ENCODE data around the gene NUB1.

NUB1 gene

GRCh38 chr7:151406051-151406875 lies 64.7 kb downstream of the NUB1 start:
- DNase-seq, result no peak

GRCh38 chr7:151406886-151407583 lies 65.4 kb downstream of the NUB1 start:
- DNase-seq, result no peak

GRCh38 chr7:151408498-151408838 lies 66.9 kb downstream of the NUB1 start:
- DNase-seq, result no peak

DNA sequence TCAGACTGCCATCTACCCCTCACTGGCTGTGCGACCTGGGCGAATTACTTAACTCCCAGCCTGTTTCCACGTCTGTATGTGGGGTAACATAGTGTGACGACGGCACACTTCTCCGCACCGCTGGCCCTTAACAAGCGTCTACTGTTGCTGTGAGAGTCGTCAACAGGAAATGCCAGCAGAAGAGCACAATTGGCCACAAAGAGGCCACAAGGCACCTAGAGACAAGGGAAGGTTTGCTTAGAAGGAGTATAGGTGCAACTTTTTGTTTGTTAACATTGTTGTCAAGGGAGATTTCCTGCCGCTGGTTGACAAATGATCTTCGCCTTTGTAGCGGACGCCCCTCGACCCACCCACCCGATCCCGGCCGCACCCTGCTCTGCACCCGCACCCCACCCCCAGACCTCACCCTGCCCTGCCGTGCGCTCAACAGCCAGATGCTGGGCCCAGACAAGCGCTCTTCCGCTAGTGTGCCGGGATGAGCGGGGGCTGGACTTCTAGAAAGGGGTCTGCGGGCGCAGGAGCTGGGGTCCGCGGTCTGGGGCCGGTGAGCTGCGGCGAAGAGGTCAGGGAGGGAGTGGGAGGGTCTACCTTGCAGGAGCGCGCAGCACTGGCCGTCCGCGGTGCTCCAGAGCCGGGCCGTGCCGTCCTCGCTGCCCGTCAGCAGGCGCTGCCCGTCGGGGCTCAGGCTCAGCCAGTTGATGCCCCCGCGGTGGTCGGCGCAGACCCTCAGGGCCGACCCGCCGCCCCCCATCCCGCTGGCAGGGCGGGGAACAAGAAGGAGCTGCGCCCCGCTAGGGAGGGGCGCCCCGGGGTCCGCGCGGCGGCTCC lies 67.4 kb downstream of the NUB1 start:
- DNase-seq, result no peak

- DNase-seq, result no peak
These were observed 68.2 kb downstream of the NUB1 start, which contains the start of gene WDR86 for GRCh38 chr7:151409667-151410404. TSS of gene WDR86 (minus strand) at chr7:151410038. CDS start at chr7:151409589, 449 bp downstream.

GRCh38 chr7:151410405-151411390 lies 69.1 kb downstream of the NUB1 start:
- no peak for DNase-seq

- peak; percentile 70 for DNase-seq
These were observed 69.9 kb downstream of the NUB1 start for GRCh38 chr7:151411551-151411950.

- no peak for DNase-seq
These were observed 70.7 kb downstream of the NUB1 start for GRCh38 chr7:151412318-151412717.

GRCh38 chr7:151413241-151413640 lies 71.6 kb downstream of the NUB1 start:
- no peak for DNase-seq

GRCh38 chr7:151415375-151416105 lies 73.9 kb downstream of the NUB1 start:
- DNase-seq, result peak; percentile 84

DNA sequence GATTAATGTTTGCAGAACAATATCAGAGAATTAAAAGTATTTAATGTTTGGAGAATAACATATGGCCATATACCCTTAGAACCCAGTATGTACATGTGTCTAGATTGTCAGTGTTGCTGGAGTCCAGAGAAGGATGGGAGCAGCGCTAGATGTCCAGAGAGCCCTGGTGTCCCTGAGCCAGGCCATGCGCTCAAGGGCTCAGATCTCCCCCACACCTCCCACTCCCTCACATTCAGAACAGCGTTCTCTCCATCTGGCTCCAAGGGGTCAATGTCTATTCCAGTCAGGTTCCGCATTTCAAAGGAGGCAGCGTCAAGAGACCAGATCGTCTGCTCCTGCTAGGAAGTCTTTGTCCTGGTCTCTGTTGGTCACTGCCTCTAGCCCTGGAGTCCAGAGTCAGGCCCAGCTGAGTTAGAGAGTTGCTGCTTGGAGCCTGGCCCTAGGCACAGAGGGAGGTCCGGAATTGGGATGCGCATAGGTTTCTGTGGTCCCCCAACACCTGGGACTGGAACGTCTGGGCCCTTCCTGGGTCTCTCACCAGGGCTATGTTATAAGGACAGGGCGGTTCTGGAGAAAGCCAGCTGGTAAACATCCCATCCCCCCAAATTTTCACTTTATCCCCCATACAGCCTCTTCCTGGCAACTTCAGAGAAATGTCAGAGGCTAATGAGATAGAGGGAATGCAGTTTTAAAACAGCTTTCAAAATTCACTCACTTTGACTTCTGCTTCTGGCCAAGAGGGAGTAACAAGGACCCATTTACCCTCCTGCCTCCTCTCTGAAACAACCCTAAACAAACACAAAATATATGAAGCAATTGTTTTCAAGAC lies 74.7 kb downstream of the NUB1 start:
- no peak for DNase-seq

- DNase-seq, result no peak
These were observed 75.3 kb downstream of the NUB1 start for GRCh38 chr7:151416941-151417315.

GRCh38 chr7:151420144-151420543 lies 78.5 kb downstream of the NUB1 start:
- no peak for DNase-seq

DNA sequence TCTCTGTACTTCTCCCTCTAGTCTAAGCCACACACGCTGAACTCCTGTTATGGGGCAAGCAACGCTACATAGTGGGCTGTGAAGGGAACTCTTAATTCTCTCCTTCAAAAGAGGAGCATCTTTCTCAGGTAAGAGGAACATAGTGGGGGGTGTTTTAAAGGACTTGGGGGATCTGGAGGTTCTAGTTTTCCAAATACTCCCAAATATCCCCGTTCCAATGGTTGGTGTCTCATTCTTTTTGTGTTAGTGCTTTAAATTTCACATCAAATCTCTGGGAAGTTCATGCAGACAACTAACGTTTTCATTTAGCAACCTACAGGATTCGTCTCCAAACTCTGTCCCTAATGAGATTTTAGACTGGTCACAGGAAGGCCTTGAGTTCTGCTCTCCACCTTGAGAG lies 80.6 kb downstream of the NUB1 start:
- DNase-seq, result no peak

DNA sequence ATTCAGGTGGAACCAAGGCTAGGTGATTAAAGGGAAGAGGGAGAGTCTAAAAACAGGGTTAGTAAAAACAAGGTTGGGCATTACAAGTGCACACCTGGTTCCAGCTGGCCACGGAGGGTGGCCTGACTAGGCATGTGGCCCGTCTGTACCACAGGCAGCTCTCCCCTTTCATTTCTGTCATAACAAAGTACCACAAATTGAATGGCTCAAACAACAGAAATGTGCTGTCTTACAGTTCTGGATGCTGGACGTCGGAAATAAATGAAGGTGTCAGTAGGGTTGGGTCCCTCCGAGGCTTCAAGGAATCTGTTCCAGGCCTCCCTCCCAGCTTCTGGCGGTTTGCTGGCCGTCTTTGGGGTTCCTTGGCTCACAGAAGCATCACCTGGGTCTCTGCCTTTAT lies 81.6 kb downstream of the NUB1 start:
- no peak for DNase-seq

- DNase-seq, result no peak
These were observed 82.3 kb downstream of the NUB1 start for GRCh38 chr7:151423936-151424335.

- no peak for DNase-seq
These were observed 83.2 kb downstream of the NUB1 start for GRCh38 chr7:151424799-151425198.

- no peak for DNase-seq
These were observed 84.2 kb downstream of the NUB1 start for GRCh38 chr7:151425670-151426440.

- no peak for DNase-seq
These were observed 84.9 kb downstream of the NUB1 start for GRCh38 chr7:151426441-151426903.
